HEK293T (cell line): Measurements from ENCODE around the gene RBKS.

Experiments
- CTCF ChIA-PET: fragments of 350-600 bp; formaldehyde crosslinking; extraction: SDS; loops from one replicate; lab custom pipeline; 2021; ENCODE audit warnings: antibody characterized with exemption, inconsistent platforms; lab: Yijun Ruan, JAX
- POLR2A ChIA-PET: fragments of 350-600 bp; formaldehyde crosslinking; extraction: SDS; loops from one replicate; lab custom pipeline; 2020; ENCODE audit warnings: antibody characterized with exemption, inconsistent platforms; lab: Yijun Ruan, JAX
- DNase-seq: peaks from one replicate; pipeline ENCODE4 v3.0.0; 2012; ENCODE audit warnings: mixed read lengths; ENCODE audit errors: extremely low spot score
- ARNT ChIP-seq: fragments of 450-650 bp; IDR thresholded peaks from 2 replicates; pipeline ENCODE4 v1.6.1; 2017; ENCODE audit warnings: mild to moderate bottlenecking
- BHLHE40 ChIP-seq: fragments of 450-650 bp; IDR thresholded peaks from 2 replicates; pipeline ENCODE4 v1.6.1; 2016; ENCODE audit warnings: mild to moderate bottlenecking, moderate library complexity, borderline replicate concordance
- CTBP1 ChIP-seq: fragments of 450-650 bp; IDR thresholded peaks from 2 replicates; pipeline ENCODE4 v1.6.1; 2016; ENCODE audit warnings: borderline replicate concordance
- ELF4 ChIP-seq: fragments of 450-650 bp; IDR thresholded peaks from 2 replicates; pipeline ENCODE4 v1.6.1; 2017; ENCODE audit warnings: antibody characterized with exemption
- FOXA1 ChIP-seq: fragments of 450-650 bp; IDR thresholded peaks from 2 replicates; pipeline ENCODE4 v1.6.1; 2016; ENCODE audit warnings: mild to moderate bottlenecking
- FOXK2 ChIP-seq: fragments of 450-650 bp; IDR thresholded peaks from 2 replicates; pipeline ENCODE4 v1.6.1; 2016; ENCODE audit warnings: mild to moderate bottlenecking
- FOXM1 ChIP-seq: fragments of 450-650 bp; IDR thresholded peaks from 2 replicates; pipeline ENCODE4 v1.6.1; 2017; ENCODE audit warnings: mild to moderate bottlenecking, borderline replicate concordance
- HDGF ChIP-seq: fragments of 450-650 bp; IDR thresholded peaks from 2 replicates; pipeline ENCODE4 v1.6.1; 2017; ENCODE audit warnings: antibody characterized with exemption, borderline replicate concordance
- L3MBTL2 ChIP-seq: fragments of 450-650 bp; conservative IDR thresholded peaks from 2 replicates; pipeline ENCODE4 v1.6.1; 2016; ENCODE audit warnings: mild to moderate bottlenecking
- LEF1 ChIP-seq: fragments of 450-650 bp; IDR thresholded peaks from 2 replicates; pipeline ENCODE4 v1.6.1; 2017; ENCODE audit warnings: mild to moderate bottlenecking, borderline replicate concordance
- NFRKB ChIP-seq: fragments of 450-650 bp; IDR thresholded peaks from 2 replicates; pipeline ENCODE4 v1.6.1; 2016; ENCODE audit warnings: mild to moderate bottlenecking, moderate library complexity
- PKNOX1 ChIP-seq: fragments of 450-650 bp; IDR thresholded peaks from 2 replicates; pipeline ENCODE4 v1.6.1; 2016
- SP1 ChIP-seq: fragments of 450-650 bp; IDR thresholded peaks from 2 replicates; pipeline ENCODE4 v1.6.1; 2017
- SUZ12 ChIP-seq: fragments of 450-650 bp; IDR thresholded peaks from 2 replicates; pipeline ENCODE4 v1.6.1; 2016; ENCODE audit warnings: mild to moderate bottlenecking
- TARDBP ChIP-seq: fragments of 450-650 bp; IDR thresholded peaks from 2 replicates; pipeline ENCODE4 v1.6.1; 2016
- ZNF384 ChIP-seq: fragments of 450-650 bp; IDR thresholded peaks from 2 replicates; pipeline ENCODE4 v1.6.1; 2016

The RBKS gene

GRCh38 chr2:27860111-27860510 is 30.1 kb downstream of the RBKS start:
- ChIA-PET POLR2A (no interaction called here), CTCF (no interaction called here)
- TF ChIP-seq LEF1 (no peak), ZNF384 (no peak), NFRKB (no peak), SUZ12 (no peak), HDGF (no peak), FOXK2 (no peak), CTBP1 (no peak), ARNT (no peak), L3MBTL2 (no peak), ELF4 (no peak), FOXA1 (no peak), FOXM1 (no peak), PKNOX1 (no peak), TARDBP (no peak), SP1 (no peak), BHLHE40 (no peak)
- DNase-seq = no peak

- no peak for DNase-seq
- TF ChIP-seq L3MBTL2 (no peak), BHLHE40 (no peak), ARNT (no peak), ZNF384 (no peak), LEF1 (no peak), FOXK2 (no peak), ELF4 (no peak), FOXA1 (no peak), CTBP1 (no peak), TARDBP (no peak), NFRKB (no peak), PKNOX1 (no peak), HDGF (no peak), SP1 (no peak), SUZ12 (no peak)
- ChIA-PET POLR2A (no interaction called here), CTCF (no interaction called here)
Measured at GRCh38 chr2:27857417-27858172, 32.6 kb downstream of the RBKS start.

GRCh38 chr2:27856956-27857355 is 33.2 kb downstream of the RBKS start:
- CTCF ChIA-PET = no interaction called here
- POLR2A ChIA-PET = no interaction called here
- DNase-seq = no peak
- no peak for TF ChIP-seq LEF1
- no peak for TF ChIP-seq FOXK2
- TF ChIP-seq NFRKB = no peak
- TF ChIP-seq FOXA1 = no peak
- TF ChIP-seq ZNF384 = no peak
- no peak for TF ChIP-seq ELF4
- TF ChIP-seq TARDBP = no peak
- TF ChIP-seq HDGF = no peak
- no peak for TF ChIP-seq ARNT
- no peak for TF ChIP-seq FOXM1
- no peak for TF ChIP-seq CTBP1
- no peak for TF ChIP-seq L3MBTL2
- TF ChIP-seq SUZ12 = no peak
- no peak for TF ChIP-seq BHLHE40
- no peak for TF ChIP-seq SP1
- no peak for TF ChIP-seq PKNOX1

- ChIA-PET POLR2A (no interaction called here), CTCF (no interaction called here)
- TF ChIP-seq FOXM1 = no peak
- TF ChIP-seq ARNT = no peak
- TF ChIP-seq CTBP1 = no peak
- no peak for TF ChIP-seq FOXA1
- no peak for TF ChIP-seq FOXK2
- no peak for TF ChIP-seq PKNOX1
- TF ChIP-seq NFRKB = no peak
- no peak for TF ChIP-seq SUZ12
- no peak for TF ChIP-seq ELF4
- TF ChIP-seq LEF1 = no peak
- no peak for TF ChIP-seq TARDBP
- no peak for TF ChIP-seq SP1
- TF ChIP-seq ZNF384 = no peak
- TF ChIP-seq HDGF = no peak
- TF ChIP-seq L3MBTL2 = no peak
- TF ChIP-seq BHLHE40 = no peak
- no peak for DNase-seq
Measured at GRCh38 chr2:27856386-27856785, 33.8 kb downstream of the RBKS start.

- POLR2A ChIA-PET = no interaction called here
- no peak for DNase-seq
- CTCF ChIA-PET = no interaction called here
- no peak for TF ChIP-seq FOXA1
- no peak for TF ChIP-seq ZNF384
- TF ChIP-seq FOXK2 = no peak
Measured at GRCh38 chr2:27855476-27855875, 34.7 kb downstream of the RBKS start.
